Liver (tissue), 9 donors: ENCODE data around the gene MBD6. TPM values are rescaled to one million over a fixed set of nuclear protein-coding genes. Genes with fewer than 3 reads are reported as not detected.

Experiments used
- DNase-seq: peaks from one replicate; pipeline ENCODE4 v3.0.0-alpha.2; 2017; ENCODE audit warnings: low spot score
- H3K27ac ChIP-seq, 2 donors: one replicate each; pipeline ENCODE4 v1.7.0; 2013; ENCODE audit warnings: inconsistent platforms in 2 of 2, low read length in 2 of 2, control low read depth in 1 of 2, low read depth in 1 of 2, mild to moderate bottlenecking in 1 of 2
- H3K27me3 ChIP-seq, 4 donors: one replicate each; pipeline versions ENCODE4 v1.6.1 to v1.7.0; 2013; ENCODE audit warnings: low read length in 3 of 4, inconsistent platforms in 1 of 4, mild to moderate bottlenecking in 1 of 4, moderate library complexity in 1 of 4; ENCODE audit not compliant: control insufficient read depth in 4 of 4, insufficient read depth in 4 of 4
- H3K36me3 ChIP-seq, 4 donors: one replicate each; pipeline versions ENCODE4 v1.6.1 to v1.7.0; 2013; ENCODE audit warnings: low read length in 3 of 4, mild to moderate bottlenecking in 3 of 4, low read depth in 1 of 4, moderate library complexity in 1 of 4; ENCODE audit not compliant: control insufficient read depth in 4 of 4, insufficient read depth in 3 of 4
- H3K4me1 ChIP-seq, 4 donors: one replicate each; pipeline versions ENCODE4 v1.6.1 to v1.7.0; 2013; ENCODE audit warnings: low read length in 3 of 4, mild to moderate bottlenecking in 3 of 4, moderate library complexity in 1 of 4; ENCODE audit not compliant: control insufficient read depth in 4 of 4, insufficient read depth in 4 of 4
- H3K4me3 ChIP-seq, 3 donors: one replicate each; pipeline versions ENCODE4 v1.6.1 to v1.7.0; 2013; ENCODE audit warnings: low read length in 3 of 3, control low read depth in 1 of 3, low read depth in 1 of 3, mild to moderate bottlenecking in 1 of 3
- H3K9ac ChIP-seq, 2 donors: one replicate each; pipeline ENCODE4 v1.7.0; 2013; ENCODE audit warnings: low read length in 2 of 2, mild to moderate bottlenecking in 2 of 2, moderate library complexity in 2 of 2, control low read depth in 1 of 2, low read depth in 1 of 2
- H3K9me3 ChIP-seq, 4 donors: one replicate each; pipeline versions ENCODE4 v1.6.1 to v1.7.0; 2013; ENCODE audit warnings: low read length in 3 of 4; ENCODE audit not compliant: control insufficient read depth in 4 of 4
- ATF3 ChIP-seq: IDR thresholded peaks from 2 replicates; pipeline ENCODE4 v1.6.1; 2016; ENCODE audit warnings: antibody characterized with exemption
- CTCF ChIP-seq: fragments of 150-350 bp; IDR thresholded peaks from 2 replicates; pipeline ENCODE4 v1.5.1; 2017; ENCODE audit warnings: improper control_type of control experiment, low read depth, low read length; ENCODE audit not compliant: missing input control
- EGR1 ChIP-seq, 2 donors: IDR thresholded peaks; 2 replicates each; pipeline ENCODE4 v1.6.1; 2016 to 2018; ENCODE audit warnings: antibody characterized with exemption in 2 of 2, low read depth in 2 of 2
- FOXA1 ChIP-seq: IDR thresholded peaks from 2 replicates; pipeline ENCODE4 v1.6.1; 2016; ENCODE audit warnings: antibody characterized with exemption
- FOXA2 ChIP-seq: IDR thresholded peaks from 2 replicates; pipeline ENCODE4 v1.6.1; 2016; ENCODE audit warnings: antibody characterized with exemption
- GABPA ChIP-seq, 2 donors: IDR thresholded peaks in 1 of 2; conservative IDR thresholded peaks in 1 of 2; 2 replicates each; pipeline ENCODE4 v1.6.1; 2016; ENCODE audit warnings: antibody characterized with exemption in 2 of 2, mild to moderate bottlenecking in 1 of 2, moderate library complexity in 1 of 2
- HNF4G ChIP-seq: IDR thresholded peaks from 2 replicates; pipeline ENCODE4 v1.6.1; 2016; ENCODE audit warnings: antibody characterized with exemption
- JUND ChIP-seq, 2 donors: IDR thresholded peaks; 2 replicates each; pipeline ENCODE4 v1.6.1; 2016; ENCODE audit warnings: antibody characterized with exemption in 2 of 2
- NR2F2 ChIP-seq: IDR thresholded peaks from 2 replicates; pipeline ENCODE4 v1.6.1; 2016; ENCODE audit warnings: antibody characterized with exemption
- RAD21 ChIP-seq, 2 donors: IDR thresholded peaks; 2 replicates each; pipeline ENCODE4 v1.6.1; 2016; ENCODE audit warnings: antibody characterized with exemption in 2 of 2, mild to moderate bottlenecking in 2 of 2
- RXRA ChIP-seq, 2 donors: IDR thresholded peaks; 2 replicates each; pipeline ENCODE4 v1.6.1; 2017 to 2018; ENCODE audit warnings: antibody characterized with exemption in 2 of 2, mild to moderate bottlenecking in 1 of 2
- SP1 ChIP-seq: IDR thresholded peaks from 2 replicates; pipeline ENCODE4 v1.6.1; 2018; ENCODE audit warnings: antibody characterized with exemption, mild to moderate bottlenecking
- TAF1 ChIP-seq: conservative IDR thresholded peaks from 2 replicates; pipeline ENCODE4 v1.6.1; 2016; ENCODE audit warnings: antibody characterized with exemption, mild to moderate bottlenecking
- YY1 ChIP-seq: IDR thresholded peaks from 2 replicates; pipeline ENCODE4 v1.6.1; 2016; ENCODE audit warnings: antibody characterized with exemption, mild to moderate bottlenecking
- WGBS: extraction: QIAGEN DNeasy Blood & Tissue Kit; methylation state at CpG from one replicate; pipeline ENCODE4 v1.1.7; 2013; 5-methylcytosine and 5-hydroxymethylcytosine counted together
- polyA plus RNA-seq, 2 donors: library from polyadenylated mRNA; stranded (reverse) in 1 of 2; unstranded in 1 of 2; fragments of 200-250 nt in 1 of 2; fragments of >200 nt in 1 of 2; fragmentation: Nextera tagmentation in 1 of 2; extraction: Ambion mirVana in 1 of 2; gene quantifications; one replicate each; pipeline versions ENCODE4 v1.2.1 to v1.2.3, GENCODE V29; 2013 to 2015
- total RNA-seq, 2 donors: library from RNA; depleted of rRNA; stranded (reverse); fragments of >200 nt; gene quantifications; one replicate each; pipeline ENCODE4 v1.2.3, GENCODE V29; 2014
- TF ChIP-seq, protein P1 (sequence below): IDR thresholded peaks from 2 replicates; pipeline ENCODE4 v1.6.1; 2016; ENCODE audit warnings: antibody characterized with exemption, mild to moderate bottlenecking
- TF ChIP-seq, protein P2 (sequence below): IDR thresholded peaks from 2 replicates; pipeline ENCODE4 v1.6.1; 2016; ENCODE audit warnings: antibody characterized with exemption
- TF ChIP-seq, protein P3 (sequence below): IDR thresholded peaks from 2 replicates; pipeline ENCODE4 v1.6.1; 2016; ENCODE audit warnings: antibody characterized with exemption
- donor health status: healthy.
- donor health status: healthy.
- donor health status: healthy.
- donor health status: healthy.
- donor health status: healthy.

The MBD6 gene
- total and polyA plus RNA-seq, 4 donors = 9.9 to 20.2 (median 14.9) TPM

- WGBS = 65% methylated on average over 3 of the region's 3 CpGs
Measured at GRCh38 chr12:57473392-57473791, 49.2 kb upstream of the MBD6 start.

More at GRCh38 chr12:57473392-57473791, 49.2 kb upstream of the MBD6 start:
- peaks cover 0 to 6% (median 3%) of the 10 kb centered on the region in 4 donors for H3K27me3 ChIP-seq
- no peak overlapping the region for H3K4me3 ChIP-seq
- H3K9me3 ChIP-seq = no peaks in the 10 kb centered on the region
- peaks cover 4 to 20% (median 14%) of the 10 kb centered on the region in 4 donors for H3K4me1 ChIP-seq
- H3K9ac ChIP-seq = no peak overlapping the region
- DNase-seq = no peak
- no peak for TF ChIP-seq FOXA1
- TF ChIP-seq, protein P1, sequence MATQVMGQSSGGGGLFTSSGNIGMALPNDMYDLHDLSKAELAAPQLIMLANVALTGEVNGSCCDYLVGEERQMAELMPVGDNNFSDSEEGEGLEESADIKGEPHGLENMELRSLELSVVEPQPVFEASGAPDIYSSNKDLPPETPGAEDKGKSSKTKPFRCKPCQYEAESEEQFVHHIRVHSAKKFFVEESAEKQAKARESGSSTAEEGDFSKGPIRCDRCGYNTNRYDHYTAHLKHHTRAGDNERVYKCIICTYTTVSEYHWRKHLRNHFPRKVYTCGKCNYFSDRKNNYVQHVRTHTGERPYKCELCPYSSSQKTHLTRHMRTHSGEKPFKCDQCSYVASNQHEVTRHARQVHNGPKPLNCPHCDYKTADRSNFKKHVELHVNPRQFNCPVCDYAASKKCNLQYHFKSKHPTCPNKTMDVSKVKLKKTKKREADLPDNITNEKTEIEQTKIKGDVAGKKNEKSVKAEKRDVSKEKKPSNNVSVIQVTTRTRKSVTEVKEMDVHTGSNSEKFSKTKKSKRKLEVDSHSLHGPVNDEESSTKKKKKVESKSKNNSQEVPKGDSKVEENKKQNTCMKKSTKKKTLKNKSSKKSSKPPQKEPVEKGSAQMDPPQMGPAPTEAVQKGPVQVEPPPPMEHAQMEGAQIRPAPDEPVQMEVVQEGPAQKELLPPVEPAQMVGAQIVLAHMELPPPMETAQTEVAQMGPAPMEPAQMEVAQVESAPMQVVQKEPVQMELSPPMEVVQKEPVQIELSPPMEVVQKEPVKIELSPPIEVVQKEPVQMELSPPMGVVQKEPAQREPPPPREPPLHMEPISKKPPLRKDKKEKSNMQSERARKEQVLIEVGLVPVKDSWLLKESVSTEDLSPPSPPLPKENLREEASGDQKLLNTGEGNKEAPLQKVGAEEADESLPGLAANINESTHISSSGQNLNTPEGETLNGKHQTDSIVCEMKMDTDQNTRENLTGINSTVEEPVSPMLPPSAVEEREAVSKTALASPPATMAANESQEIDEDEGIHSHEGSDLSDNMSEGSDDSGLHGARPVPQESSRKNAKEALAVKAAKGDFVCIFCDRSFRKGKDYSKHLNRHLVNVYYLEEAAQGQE = no peak
- no peak for TF ChIP-seq FOXA2
- TF ChIP-seq CTCF = no peak
- TF ChIP-seq NR2F2 = no peak
- no peak for TF ChIP-seq HNF4G
- TF ChIP-seq TAF1 = no peak
- TF ChIP-seq GABPA (IDR thresholded peaks at IDR 0.05 in 1 of 2, conservative IDR thresholded peaks at IDR 0.05 in 1 of 2) = no peak
- TF ChIP-seq, protein P2, sequence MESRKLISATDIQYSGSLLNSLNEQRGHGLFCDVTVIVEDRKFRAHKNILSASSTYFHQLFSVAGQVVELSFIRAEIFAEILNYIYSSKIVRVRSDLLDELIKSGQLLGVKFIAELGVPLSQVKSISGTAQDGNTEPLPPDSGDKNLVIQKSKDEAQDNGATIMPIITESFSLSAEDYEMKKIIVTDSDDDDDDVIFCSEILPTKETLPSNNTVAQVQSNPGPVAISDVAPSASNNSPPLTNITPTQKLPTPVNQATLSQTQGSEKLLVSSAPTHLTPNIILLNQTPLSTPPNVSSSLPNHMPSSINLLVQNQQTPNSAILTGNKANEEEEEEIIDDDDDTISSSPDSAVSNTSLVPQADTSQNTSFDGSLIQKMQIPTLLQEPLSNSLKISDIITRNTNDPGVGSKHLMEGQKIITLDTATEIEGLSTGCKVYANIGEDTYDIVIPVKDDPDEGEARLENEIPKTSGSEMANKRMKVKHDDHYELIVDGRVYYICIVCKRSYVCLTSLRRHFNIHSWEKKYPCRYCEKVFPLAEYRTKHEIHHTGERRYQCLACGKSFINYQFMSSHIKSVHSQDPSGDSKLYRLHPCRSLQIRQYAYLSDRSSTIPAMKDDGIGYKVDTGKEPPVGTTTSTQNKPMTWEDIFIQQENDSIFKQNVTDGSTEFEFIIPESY = no peak
- no peak for TF ChIP-seq YY1
- no peak for TF ChIP-seq SP1
- TF ChIP-seq RAD21 (IDR thresholded peaks at IDR 0.05) = no peak
- TF ChIP-seq RXRA (IDR thresholded peaks at IDR 0.05) = no peak
- TF ChIP-seq EGR1 (IDR thresholded peaks at IDR 0.05; ENCODE audit: low read depth in 2 of 2) = no peak
- TF ChIP-seq ATF3 = no peak
- no peak for TF ChIP-seq JUND (IDR thresholded peaks at IDR 0.05)
- TF ChIP-seq, protein P3, sequence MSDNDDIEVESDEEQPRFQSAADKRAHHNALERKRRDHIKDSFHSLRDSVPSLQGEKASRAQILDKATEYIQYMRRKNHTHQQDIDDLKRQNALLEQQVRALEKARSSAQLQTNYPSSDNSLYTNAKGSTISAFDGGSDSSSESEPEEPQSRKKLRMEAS = no peak
- peaks cover 0 to 2% (median 0%) of the 10 kb centered on the region in 4 donors for H3K36me3 ChIP-seq
- no peak overlapping the region for H3K27ac ChIP-seq
